Measurements from ENCODE around the gene MAML2.

MAML2 gene

DNA sequence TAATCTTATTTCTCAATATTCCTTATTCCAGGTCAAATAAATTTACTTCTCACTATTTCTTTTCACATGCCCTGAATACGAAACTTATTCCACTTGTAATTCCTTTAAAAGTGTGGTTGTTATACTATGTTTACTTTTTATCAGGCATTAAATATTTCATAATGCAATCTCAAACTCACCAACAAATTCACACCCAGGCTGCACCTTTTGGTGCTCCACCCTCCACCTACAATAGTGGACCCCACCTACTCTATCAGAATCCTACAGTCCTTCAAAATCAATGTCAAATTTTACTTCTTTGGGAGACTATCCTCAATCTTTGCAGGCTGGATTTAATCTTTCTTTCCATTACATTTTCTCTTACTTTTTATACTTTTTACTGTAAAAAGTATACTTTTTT, 353.2 kb downstream of the MAML2 start:
- H3K27ac ChIP-seq: no peak overlapping the region
- TF ChIP-seq, protein P1, sequence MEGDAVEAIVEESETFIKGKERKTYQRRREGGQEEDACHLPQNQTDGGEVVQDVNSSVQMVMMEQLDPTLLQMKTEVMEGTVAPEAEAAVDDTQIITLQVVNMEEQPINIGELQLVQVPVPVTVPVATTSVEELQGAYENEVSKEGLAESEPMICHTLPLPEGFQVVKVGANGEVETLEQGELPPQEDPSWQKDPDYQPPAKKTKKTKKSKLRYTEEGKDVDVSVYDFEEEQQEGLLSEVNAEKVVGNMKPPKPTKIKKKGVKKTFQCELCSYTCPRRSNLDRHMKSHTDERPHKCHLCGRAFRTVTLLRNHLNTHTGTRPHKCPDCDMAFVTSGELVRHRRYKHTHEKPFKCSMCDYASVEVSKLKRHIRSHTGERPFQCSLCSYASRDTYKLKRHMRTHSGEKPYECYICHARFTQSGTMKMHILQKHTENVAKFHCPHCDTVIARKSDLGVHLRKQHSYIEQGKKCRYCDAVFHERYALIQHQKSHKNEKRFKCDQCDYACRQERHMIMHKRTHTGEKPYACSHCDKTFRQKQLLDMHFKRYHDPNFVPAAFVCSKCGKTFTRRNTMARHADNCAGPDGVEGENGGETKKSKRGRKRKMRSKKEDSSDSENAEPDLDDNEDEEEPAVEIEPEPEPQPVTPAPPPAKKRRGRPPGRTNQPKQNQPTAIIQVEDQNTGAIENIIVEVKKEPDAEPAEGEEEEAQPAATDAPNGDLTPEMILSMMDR (conservative IDR thresholded peaks at IDR 0.05): no peak

DNA sequence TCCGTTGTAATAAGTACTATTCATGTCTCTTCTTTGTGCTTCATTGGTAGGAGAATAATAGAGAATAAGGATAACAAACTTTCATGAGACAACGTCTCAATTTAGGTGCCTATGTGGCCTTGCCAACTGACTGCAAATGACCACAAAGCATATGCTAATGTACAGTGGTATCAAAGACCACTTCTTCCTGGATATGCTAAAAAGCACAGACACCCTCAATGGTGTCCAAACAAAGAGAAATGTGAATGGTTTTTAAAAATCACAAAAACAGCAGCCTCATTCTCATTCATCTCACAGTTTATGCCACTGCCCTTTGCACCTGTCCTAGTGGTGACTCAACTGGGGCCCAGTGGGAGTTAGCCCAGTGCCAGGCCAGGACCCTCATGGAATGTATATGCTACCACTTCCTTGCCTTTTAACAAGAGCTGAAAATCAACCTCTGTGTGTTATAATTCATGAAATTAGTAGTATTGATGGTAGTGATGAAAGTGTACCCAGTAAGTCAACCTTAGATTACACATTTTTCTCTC, 353.9 kb downstream of the MAML2 start:
- no peak overlapping the region for H3K27ac ChIP-seq
- TF ChIP-seq, protein P1 (conservative IDR thresholded peaks at IDR 0.05): no peak

DNA sequence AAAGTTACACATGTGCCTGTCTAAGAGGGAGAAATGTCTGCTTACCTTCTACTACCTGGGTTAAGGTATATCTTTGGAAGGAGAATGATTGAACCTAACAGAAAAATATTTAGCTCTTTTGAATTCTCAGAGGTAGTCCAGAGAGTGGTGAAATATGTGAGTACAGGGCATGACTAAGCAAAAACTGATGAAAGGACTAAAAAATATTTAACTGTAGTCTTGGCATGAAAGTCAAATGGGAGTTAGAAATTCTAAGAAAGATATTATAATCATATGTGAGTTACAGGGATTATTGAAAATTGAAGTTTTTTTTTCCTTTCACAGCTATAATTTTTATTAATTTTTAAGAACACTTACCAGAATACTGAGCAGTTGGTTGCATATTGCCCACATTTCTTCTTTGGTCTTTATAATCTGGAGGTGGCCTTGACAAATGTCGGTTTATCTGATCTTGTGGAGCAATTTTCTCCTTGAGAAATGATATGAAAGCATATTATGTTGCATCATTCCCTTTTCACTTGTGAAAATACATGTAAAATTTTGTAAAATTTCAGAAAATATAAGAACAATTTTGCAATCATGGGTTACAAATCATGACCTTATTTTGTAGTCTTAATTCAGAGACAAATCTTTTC, 357.7 kb downstream of the MAML2 start:
- TF ChIP-seq, protein P1 (conservative IDR thresholded peaks at IDR 0.05): no peak
- no peak overlapping the region for H3K27ac ChIP-seq

DNA sequence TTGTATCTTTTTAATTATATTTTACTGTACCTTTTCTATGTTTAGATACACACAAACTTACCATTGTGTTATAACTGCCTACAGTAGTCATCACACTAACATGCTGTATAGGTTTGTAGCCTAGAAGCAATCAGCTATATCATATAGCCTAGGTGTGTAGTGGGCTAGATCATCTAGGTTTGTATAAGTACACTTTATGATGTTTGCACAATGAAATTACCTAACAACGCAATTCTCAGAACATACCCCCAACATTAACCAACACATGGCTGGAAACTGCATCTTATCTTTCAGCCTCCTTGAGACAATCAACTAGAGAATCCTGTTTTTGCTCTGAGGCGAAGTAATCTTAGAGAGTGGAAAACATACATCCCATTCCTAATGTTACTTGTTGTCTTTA, 358.9 kb downstream of the MAML2 start:
- TF ChIP-seq, protein P1 (conservative IDR thresholded peaks at IDR 0.05): no peak
- no peak overlapping the region for H3K27ac ChIP-seq

DNA sequence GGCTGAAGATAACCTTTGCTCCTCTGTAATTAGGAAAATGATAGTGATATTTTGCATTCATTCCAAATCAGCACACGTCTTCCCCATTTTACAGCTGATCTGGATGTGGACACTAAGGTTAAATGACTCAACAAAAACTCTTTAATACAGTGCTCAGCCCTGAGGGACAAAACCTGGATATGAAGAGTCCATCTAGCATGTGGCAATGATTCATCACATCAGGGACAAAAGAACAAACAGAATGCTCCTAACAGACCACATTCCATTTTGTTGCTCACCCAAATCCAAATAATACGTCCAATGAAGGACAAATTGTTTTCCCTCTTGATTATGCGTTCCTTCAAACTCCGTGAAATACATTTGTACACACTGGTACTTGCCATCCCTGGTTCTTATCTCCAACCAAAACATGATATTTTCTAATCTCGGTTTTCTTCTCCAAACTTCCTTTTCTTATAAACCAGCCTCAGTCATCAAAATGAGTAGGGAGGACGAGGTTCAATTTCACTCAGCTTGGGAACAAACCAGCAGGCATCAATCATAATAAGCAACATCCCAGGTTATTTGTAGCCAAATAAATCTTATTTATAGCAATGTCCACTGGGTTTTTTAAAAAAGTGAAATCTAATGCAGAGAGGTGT, 365.3 kb downstream of the MAML2 start:
- H3K27ac ChIP-seq: no peak overlapping the region
- TF ChIP-seq, protein P1 (conservative IDR thresholded peaks at IDR 0.05): no peak

DNA sequence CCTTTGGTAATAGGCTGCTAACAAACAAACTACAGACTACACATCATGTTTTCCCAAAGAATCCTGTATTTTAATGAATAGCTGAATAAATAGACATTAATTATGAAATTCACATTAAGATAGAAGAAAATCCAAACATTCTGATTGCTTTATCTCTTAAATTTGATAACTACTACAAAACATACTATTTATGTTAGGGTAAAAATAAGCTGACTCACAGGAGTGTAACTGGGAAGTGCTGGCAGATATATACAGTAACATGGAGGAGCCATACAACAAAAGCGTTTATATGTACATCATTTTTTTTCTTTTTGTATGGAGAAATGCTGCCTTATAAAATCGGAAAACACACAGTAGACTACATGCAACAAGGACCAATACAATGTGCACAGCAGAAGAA, 366.4 kb downstream of the MAML2 start:
- TF ChIP-seq, protein P1 (conservative IDR thresholded peaks at IDR 0.05): no peak
- no peak overlapping the region for H3K27ac ChIP-seq

DNA sequence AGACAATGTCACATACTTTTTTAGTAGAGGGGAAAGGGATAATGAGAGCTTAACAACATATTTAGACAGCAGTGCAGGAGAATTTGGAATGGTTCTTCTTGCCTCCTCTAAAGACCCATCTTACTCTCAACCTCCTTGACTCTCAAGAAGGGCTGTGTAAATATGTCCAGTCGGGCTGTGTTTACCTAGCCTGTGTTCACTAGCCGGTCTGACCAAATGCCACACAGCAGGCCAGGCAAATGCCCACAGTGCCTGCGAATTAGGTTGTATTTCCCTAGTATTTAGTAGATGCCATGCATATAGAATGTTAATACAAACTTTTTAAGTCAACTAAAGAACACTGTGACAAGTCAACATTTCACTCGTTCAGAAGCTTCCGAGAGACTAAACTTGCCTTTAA, 367.7 kb downstream of the MAML2 start:
- H3K27ac ChIP-seq: no peak overlapping the region
- TF ChIP-seq, protein P1 (conservative IDR thresholded peaks at IDR 0.05): no peak
